ENCODE results near the gene SCGB1A1.
"Not testable (repeated sequence)": the region's sequence is repeated elsewhere in the genome, so short reads cannot be mapped to it uniquely, and the experiment has no call there.

SCGB1A1 gene

DNA sequence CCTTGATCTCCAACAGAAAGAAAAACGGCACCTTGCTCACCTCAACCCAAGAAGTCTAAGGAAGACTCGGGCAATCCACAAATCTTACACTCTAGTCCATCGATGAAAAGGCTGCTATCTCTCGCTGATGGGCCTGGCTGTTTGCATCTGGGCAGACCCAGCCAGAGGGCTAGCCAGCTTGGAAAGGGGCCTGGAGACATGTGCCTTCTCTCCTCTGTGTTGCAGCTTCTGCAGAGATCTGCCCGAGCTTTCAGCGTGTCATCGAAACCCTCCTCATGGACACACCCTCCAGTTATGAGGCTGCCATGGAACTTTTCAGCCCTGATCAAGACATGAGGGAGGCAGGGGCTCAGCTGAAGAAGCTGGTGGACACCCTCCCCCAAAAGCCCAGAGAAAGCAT, 3.2 kb downstream of the SCGB1A1 start:
- DNase-seq, result no peak

DNA sequence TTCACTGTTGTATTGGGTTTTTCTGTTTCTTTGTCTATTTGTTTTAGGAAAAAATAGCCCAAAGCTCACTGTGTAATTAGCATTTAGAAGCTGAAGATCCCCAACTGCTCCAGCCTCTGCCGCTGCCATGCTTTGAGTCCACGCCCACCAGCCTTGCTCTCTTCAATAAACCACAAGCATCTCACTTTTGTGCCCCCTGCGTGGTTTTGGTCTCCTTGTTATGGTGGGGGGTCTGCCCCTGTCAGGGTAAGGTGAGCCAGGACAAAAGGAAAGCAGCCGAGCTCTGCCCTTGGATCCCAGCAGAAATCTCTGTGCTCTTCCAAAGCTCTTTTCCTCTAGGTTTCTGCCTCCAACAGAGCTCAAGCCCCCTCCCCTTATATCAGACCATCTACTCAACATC, 4.2 kb downstream of the SCGB1A1 start:
- DNase-seq, result no peak

DNA sequence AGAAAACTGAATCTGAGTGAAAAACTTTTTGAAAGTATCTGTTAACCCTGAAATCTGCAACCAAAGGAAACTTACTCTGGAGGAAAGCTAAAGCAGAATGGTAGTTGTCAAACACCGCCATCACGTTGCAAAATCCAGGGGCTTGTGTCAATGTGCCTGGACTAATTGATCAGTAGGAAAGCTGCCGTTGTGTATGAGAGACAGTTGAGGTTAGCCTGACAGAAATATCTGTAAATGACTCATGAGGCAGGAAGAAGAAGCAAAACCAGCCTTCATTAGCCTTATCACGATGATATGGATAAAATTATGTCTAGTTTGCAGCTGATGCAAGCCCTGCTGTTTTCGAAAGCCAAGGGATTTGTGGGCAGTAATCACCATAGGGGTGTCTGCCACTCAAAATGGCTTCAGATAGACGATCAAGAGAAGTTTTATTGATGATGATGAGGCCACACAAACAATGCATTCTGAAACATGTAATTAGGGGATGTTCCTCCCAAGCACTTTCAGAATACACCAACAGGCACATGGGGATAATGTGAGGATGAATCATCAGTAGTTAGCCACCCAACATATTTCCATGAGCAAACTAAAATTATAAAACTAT, 8.9 kb downstream of the SCGB1A1 start:
- DNase-seq, result peak; percentile 6

DNA sequence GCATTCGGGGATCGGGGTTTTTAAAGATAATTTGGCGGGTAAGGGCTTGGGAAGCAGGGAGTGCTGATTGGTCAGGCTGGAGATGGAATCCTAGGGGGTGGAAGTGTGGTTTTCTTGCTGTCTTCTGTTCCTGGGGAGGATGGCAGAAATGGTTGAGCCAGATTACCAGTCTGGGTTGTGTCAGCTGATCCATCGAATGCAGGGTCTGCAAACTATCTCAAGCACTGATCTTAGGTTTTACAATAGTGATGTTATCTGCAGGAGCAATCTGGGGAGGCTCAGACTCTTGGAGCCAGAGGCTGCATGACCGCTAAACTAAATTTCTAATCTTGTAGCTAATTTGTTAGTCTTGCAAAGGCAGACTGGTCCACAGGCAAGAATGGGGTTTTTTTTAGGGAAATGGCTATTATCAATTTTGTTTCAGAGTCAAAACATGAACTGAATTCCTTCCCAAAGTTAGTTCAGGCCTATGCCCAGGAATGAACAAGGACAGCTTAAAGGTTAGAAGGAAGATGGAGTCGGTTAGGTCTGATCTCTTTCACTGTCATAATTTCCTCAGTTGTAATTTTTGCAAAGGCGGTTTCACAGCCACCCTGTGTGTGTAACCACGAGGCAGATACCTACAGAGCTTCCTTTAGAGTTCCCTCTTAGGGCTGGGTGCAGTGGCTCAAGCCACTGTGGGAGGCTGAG, 10.2 kb downstream of the SCGB1A1 start:
- DNase-seq, result no peak

DNA sequence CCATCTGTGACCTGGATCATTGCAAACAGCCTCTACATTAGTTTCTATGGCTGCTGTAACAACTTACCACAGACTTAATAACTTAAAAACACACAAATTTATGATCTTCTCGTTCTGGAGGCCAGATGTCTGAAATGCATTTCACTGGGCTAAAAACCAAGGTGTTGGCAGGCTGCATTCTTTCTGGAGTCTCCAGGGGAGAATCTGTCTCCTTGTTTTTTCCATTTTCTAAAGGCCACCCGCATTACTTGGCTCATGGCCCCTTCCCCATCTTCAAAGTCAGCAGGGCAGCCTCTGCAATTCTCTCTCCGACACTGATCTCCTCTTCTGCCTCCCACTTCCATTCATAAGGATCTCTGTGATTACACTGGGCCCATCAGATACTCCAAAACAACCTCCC, 11.6 kb downstream of the SCGB1A1 start:
- no peak for DNase-seq

DNA sequence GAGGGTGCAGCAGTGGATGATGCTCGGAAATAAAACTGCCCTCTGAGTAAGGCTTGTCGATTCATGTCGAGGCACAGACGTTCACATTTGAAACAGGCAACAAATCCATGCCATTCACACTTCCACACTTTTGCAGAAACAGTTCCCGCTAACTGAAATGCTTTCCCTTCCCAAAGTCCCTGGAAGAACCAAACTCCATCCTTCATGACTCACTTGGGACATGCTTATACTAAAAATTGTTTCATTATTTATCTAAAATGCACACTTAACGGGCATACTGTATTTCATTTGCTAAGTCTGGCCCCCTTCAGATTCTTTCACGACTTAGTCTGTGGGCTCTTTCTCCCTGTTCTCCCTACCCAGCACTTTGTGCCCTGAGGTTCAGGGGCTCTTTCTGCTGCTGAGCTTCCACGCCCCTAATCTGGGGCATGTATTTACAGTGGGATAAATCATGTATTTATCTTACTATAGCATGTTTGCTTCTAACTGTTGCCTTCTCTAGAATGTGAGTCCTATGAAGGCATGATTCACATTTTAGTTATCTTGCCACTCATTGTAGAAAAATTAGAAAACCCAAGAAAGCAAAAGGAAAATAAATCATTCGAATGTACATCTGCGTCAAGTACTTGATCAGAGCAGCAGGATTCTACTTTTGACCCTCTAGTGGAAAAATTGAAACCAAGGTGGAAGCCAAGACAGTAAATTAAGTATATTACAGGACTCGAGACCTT, 12.5 kb downstream of the SCGB1A1 start:
- DNase-seq, result no peak

DNA sequence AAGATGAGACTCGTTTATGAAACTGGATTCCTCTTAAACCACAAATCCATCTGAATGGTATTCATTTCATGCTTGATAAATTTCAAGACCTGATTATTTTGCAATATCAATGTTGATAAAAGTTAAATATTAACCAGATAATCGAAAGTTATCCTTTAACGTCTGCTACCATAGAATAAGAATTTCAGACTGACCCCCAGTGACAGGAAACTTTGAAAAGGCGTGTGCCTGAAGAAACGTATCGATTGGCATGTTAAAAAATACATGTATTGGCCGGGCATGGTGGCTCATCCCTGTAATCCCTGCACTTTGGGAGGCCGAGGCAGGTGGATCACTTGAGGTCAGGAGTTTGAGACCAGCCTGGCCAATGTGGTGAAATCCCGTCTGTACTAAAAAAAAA, 13.9 kb downstream of the SCGB1A1 start:
- DNase-seq, result no peak

DNA sequence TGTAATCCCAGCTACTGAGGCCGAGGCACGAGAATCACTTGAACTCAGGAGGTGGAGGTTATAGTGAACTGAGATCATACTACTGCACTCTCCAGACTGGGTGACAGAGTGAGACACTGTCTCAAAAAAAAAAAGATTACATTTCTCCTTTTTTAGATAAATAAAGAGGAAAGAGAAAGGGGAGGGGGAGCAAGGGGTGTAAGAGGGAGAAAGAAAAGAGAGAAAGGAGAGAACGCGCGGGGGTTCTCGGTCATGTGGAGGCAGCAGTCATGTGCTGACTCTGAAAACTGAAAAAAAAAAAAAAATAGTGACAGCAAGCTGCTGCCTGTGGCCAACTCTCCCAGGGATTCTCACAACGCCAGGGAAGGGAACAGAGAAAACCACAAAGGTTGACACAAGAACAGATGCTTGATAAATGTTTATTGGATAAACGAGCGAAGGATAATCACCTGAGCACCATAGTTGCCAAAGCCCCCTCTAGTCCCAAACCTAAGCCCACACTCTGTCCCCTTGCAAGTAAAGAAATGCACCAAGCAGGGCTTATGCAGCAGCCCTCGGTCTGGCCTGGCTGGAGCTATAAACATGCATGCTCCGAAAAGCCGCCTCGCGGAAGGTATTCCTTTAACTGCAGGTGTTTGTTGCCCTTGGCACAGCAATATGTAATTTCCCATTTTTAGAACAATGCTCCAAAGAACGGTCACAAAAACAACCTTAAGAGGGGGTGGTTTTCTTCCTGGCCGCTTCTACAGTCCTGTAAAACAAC, 14.5 kb downstream of the SCGB1A1 start:
- DNase-seq, result no peak

DNA sequence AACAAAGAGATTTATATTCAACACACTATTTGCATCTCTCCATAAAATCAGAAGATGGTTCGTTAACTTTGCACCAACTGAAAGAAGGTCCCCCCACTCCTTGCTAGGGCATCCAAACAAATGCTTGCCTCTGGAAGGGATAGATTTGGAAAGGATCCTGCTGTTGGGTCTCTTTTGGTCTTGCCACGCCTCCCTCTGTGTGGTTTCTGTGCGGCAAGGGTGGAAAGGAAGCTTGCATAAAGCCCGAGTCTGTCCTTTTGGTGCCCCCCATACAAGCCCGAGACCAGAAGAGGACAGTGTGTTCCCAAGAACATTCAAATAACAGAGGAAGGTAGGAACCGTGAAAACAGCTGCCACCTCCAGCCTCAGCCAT, 15.1 kb downstream of the SCGB1A1 start:
- DNase-seq, result no peak

DNA sequence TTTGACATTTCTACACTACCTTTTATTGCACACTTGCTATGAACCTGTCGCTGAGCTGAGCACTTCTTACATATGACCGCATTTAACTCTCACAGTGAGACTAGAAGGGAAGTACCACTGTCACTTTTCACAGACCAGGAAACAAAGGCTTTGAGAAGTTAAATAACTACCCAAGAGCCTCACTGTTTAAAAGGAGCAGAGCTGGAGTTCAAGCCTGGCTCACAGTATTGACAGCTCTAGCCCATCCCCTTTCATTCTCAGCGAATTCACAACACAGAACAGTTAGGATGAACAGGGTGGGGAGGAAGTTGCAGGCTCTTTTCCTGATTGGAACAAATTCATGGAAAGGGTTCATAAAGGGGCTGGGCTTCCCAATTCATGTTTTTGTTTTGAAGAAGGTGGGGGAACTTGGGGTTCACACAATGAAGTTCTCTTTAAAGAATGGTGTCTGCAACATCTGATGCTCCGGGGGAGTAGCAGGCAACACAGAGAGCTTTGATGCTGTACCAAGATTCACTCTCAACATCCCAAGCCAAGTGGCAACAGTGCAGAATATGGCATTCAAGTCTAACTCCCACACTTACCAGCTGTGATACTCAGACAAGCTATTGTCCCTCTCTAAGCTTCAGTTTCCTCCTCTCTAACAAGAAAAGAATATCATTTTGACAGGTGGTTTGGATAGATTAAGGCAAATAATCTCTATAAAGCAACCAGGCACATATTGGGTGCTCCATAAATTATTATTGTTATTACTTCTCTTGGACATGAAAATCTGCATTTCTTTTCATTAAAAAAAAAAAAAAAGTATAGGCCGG, 17.2 kb downstream of the SCGB1A1 start:
- no peak for DNase-seq

DNA sequence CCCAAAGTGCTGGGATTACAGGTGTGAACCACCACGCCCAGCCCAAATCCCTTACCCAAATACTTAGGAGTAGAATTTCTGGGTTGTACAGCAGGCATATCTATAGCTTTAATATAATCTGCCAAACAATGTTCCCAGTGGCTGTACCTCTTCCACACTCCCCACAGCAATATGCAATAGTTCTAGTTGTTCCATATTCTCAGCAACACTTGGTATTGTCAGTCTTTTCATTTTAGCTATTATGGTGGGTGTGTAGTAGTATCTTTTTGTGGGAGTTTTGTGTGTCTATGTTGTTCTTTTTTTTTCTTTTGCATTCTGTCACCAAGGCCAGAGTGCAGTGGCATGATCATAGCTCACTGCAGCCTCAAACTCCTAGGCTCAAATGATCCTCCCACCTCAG, 18.8 kb downstream of the SCGB1A1 start:
- DNase-seq, result no peak

DNA sequence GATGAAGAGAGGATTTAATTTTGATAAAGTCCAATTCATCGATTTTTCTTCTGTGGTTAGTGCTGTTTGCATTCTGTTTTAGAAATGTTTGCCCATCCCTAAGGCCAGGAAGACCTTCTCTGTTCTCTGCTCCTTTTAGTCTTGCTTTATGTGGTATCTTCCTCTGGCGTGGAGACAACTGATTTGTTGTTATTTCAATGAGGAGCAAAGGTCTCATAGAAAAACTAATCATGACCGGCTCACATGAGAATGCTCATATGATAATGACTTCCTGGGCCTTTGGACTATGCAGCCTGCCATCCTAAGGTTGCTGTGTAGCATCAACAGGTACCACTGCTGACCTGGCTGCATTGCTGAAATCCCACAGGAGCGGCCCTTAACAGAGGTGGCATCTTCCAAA, 19.8 kb downstream of the SCGB1A1 start:
- DNase-seq, result no peak

DNA sequence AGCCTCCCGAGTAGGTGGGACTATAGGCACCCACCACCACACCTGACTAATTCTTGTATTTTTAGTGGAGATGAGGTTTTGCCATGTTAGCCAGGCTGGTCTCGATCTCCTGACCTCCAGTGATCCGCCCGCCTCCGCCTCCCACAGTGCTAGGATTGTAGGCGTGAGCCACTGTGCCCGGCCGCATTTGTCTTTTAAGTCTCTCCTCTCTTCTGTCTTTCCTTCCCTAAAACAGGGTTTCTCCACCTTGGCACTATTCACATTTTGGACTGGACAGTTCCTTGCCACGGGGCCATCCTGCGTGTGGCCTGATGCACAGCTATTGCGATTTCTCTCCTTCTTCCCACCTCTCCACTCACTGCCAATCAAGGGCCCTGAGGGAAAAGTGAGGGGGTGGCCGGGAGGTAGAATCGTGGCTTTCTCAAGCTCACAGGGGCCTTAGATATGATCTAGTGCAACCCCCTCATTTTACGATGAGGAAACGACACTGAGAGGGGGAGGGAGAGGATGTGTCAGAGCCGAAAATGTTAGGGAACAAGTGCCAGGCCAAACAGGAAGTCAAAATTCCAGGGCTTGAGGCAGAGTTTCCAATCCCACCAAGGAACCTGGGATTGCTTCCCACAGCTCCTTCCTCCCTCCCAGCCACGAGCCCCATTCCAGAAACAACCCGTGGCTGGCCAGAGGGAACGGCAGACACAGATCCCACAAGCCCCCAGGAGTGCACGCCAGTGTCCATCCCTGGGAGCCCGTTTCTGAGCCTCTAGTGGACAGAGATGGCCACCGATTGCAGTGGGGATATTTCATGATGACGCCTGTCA, 21.2 kb downstream of the SCGB1A1 start:
- no peak for DNase-seq

DNA sequence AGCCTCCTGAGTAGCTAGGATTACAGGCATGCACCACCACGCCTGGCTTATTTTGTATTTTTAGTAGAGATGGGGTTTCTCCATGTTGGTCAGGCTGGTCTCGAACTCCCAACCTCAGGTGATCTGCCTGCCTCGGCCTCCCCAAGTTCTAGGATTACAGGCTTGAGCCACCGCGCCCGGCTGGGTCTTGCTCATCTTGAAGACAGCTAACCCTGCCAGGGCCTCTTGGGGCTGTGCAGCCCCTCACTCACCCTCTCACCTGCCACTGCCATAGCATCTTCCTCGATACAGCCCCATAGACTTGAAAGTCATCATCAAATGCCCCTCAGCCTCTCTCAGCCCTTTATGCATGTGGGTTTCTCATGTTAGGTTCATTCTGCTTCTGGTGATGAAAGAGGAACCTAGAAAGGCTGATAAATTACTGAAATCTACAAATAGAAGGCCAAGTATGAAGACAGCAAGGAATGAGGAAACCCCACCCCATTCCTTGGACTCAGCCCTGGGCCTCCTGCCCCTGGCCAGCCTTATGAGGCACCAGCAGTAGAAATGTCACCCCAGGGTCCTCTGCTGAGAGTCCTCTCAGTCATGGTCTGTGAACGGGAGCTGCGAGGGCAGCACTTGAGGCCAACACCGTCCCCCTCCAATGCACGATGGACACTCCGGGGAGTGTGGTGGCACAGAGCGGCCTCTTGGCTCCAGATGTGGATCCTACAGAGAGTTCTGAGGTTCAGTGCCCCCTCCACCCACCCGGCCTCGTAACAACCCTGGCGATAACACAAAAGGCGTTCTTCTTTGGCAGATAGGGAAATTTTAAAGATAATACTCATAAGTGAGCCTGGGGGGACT, 24.8 kb downstream of the SCGB1A1 start:
- DNase-seq, result no peak

DNA sequence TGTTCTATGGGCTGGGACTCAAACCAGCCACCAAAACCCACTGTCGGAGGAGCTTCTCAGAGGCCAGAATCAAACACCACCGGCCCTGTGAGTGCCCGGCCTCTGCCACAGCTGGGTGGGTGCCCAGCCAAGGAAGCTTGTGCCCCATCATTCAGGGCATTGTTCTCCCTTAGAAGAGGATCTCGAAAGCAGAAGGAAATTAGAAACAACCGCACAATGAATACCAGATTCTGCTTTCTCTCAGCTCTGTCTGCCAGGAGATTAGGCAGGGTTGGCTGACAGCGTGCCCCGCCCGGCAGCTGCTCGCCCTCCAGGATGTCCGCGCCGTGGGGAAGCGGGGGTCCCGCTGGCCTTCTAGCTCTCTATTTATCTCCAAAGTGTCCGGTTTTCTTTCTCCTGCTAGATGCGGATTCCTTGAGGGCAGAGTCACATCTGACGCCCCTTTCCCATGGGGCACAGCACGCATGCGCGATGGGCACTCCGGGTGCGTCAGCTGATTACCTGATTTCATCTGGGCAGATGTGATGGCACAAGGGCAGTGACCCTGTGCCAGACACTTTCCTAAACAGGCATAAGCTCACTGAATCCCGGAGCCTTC, 25.5 kb downstream of the SCGB1A1 start:
- peak; percentile 55 for DNase-seq

DNA sequence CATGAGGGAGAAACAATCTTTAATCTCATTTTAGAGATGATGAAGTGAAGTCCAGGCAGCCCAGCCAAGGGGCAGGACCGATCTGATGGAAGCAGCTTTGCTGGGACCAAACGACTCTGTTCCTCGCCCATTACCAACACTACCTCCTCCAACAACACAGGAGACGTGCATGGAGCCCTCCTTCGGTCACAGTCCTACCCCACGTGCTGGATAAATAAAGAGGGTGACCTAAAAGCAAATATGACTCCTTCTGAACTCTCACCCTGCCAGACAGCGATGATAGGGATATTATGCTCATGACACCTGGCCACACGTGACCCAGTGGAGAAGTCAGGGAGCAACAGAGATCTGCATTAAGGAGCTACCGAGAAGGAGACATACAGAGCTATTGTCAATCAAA, 26.0 kb downstream of the SCGB1A1 start:
- no peak for DNase-seq

DNA sequence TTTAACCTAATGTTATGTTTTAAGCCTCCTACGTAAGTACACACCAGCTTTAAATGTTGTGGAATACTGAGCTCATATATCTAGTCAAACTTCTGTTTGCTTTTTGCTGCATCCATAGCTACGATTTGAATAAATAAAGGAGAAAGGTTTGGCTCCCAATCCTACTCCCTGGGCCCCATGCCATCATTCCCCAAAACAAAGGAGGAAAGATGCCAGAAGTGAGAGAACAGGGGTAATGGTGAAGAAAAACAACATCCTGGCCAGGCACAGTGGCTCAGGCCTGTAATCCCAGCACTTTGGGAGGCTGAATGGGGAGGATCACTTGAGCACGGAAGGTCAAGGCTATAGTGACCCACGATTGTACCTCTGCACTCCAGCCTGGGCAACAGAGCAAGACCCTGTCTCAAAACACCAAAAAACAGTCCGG, 26.5 kb downstream of the SCGB1A1 start:
- no peak for DNase-seq

DNA sequence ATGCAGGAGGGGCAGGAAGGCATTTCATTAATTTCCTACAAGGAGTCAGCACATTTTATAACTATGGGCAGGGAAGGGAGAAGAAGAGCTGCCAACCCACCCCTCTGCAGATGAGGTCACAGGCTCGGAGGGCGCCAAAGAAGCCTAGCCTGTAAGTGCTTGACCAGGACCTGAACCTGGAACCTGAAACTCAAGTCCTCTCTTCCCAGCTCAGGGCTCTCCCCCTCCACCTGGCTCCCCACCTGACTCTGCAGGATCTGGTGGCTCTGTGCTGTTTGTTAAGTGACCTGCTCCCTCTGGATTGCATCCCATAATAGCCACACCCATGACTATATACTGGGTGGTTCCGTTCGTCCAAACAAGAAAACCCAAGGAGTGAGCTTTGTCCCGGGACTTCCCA, 27.3 kb downstream of the SCGB1A1 start:
- DNase-seq, result no peak

DNA sequence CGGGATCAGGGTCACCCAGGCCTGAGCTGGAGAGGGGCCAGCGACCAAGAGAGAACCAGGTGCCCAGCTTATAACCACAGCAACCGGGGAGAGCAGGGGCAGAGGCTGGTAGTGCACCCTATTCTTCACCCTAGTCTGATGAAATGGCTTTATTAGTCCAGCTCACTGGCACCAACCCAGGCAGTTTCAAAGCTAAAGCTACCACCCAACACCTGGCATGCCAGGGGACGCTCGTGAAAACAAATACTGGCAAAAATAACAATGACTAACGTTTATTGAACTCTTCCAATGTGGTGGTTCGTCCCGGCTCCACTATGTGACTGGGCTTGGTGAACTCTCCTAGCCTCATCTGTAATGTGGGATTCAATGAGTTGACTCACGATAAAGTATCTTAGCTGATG, 30.6 kb downstream of the SCGB1A1 start:
- no peak for DNase-seq

DNA sequence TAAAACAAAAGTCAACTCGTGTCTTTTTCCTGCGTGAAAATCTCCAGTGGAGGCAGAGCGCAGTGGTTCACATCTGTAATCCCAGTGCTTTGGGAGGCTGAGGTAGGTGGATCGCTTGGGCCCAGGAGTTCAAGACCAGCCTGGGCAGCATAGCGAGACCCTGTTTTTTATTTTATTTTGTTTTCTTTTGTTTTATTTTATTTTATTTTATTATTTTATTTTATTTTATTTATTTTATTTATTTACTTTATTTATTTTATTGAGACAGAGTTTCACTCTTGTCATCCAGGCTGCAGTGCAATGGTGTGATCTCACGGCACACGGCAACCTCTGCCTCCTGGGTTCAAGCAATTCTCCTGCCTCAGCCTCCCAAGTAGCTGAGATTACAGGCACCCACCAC, 31.1 kb downstream of the SCGB1A1 start:
- not testable (repeated sequence) for DNase-seq

Measured in CD4-positive, alpha-beta T cell treated with Interleukin-6 for 4 hours (primary cell).